ENCODE data around the gene LRRC8B. TPM values are rescaled to one million over a fixed set of nuclear protein-coding genes. Genes with fewer than 3 reads are reported as not detected.
"Not testable (repeated sequence)": the region's sequence is repeated elsewhere in the genome, so short reads cannot be mapped to it uniquely, and the experiment has no call there.

LRRC8B gene
- total RNA-seq, 1 donor from 2014 or later: 9.8 TPM

DNA sequence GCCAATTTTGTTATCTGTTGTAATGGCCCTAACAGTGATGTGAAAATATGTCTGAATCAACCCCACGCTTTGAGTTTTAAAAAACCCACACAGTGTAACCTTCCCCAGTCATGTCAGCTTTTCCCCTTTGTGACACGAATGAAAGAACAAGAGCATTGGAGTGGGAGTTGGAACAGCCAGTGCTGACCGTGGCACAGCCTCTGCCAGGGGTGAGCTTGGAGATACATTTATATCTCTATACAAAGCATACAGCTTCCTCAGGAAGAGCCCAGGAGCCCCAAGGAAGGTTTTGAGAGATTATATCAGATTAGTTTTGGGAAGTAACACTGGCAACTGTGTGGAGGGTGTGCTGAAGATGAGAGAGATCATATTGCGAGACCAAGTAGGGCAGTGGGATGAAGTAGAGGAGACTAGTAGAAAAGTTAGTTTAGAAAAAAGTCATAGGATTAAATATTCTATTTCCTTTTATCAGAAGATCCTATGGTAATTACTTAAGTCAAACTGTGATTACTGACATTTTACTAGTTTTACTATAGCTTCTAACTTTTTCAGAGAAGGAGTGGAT lies 15.9 kb downstream of the LRRC8B start:
- Histone ChIP-seq H3K4me3 (no peak overlapping the region), H3K27ac (no peak overlapping the region), H3K9me3 (no peaks in the 10 kb centered on the region), H3K4me1 (peaks cover 4% of the 10 kb centered on the region), H3K36me3 (no peaks in the 10 kb centered on the region), H3K27me3 (no peaks in the 10 kb centered on the region)
- DNase-seq (ENCODE audit: extremely low spot score in 2 of 2): no peak
- intact Hi-C loops (cut with DNase I): no loop called here
- TF ChIP-seq POLR2AphosphoS5 (IDR thresholded peaks at IDR 0.05; ENCODE audit: insufficient read depth in 1 of 2, low read depth in 1 of 2) (no peak), POLR2A (IDR thresholded peaks at IDR 0.05) (no peak)
- TF ChIP-seq, protein P1, sequence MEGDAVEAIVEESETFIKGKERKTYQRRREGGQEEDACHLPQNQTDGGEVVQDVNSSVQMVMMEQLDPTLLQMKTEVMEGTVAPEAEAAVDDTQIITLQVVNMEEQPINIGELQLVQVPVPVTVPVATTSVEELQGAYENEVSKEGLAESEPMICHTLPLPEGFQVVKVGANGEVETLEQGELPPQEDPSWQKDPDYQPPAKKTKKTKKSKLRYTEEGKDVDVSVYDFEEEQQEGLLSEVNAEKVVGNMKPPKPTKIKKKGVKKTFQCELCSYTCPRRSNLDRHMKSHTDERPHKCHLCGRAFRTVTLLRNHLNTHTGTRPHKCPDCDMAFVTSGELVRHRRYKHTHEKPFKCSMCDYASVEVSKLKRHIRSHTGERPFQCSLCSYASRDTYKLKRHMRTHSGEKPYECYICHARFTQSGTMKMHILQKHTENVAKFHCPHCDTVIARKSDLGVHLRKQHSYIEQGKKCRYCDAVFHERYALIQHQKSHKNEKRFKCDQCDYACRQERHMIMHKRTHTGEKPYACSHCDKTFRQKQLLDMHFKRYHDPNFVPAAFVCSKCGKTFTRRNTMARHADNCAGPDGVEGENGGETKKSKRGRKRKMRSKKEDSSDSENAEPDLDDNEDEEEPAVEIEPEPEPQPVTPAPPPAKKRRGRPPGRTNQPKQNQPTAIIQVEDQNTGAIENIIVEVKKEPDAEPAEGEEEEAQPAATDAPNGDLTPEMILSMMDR (IDR thresholded peaks at IDR 0.05): no peak

DNA sequence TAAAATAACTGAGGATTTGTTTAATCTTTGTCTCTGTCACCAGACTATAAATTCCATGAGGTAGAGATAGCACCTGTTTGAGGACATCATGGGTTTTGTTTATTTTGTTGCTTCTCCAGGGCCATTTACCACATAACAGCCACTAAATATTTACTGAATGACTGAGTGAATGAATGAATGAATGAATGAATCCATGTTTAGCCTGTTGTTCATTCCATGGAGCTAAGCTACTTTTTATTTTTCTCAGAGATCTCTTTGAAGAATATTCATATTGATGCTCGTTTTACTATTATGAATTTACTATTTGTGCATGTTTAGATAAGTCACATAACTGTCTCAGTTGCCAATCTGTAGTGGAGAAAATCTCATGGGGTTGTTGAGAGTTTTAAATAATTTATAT lies 17.7 kb downstream of the LRRC8B start:
- Histone ChIP-seq H3K27ac (no peak overlapping the region), H3K4me1 (peaks cover 22% of the 10 kb centered on the region), H3K27me3 (no peaks in the 10 kb centered on the region), H3K4me3 (no peak overlapping the region), H3K36me3 (no peaks in the 10 kb centered on the region), H3K9me3 (no peaks in the 10 kb centered on the region)
- DNase-seq (ENCODE audit: extremely low spot score in 2 of 2): no peak
- intact Hi-C loops (cut with DNase I): no loop called here
- TF ChIP-seq, protein P1 (IDR thresholded peaks at IDR 0.05): no peak
- no peak for TF ChIP-seq POLR2AphosphoS5 (IDR thresholded peaks at IDR 0.05; ENCODE audit: insufficient read depth in 1 of 2, low read depth in 1 of 2)
- TF ChIP-seq POLR2A (IDR thresholded peaks at IDR 0.05): no peak

DNA sequence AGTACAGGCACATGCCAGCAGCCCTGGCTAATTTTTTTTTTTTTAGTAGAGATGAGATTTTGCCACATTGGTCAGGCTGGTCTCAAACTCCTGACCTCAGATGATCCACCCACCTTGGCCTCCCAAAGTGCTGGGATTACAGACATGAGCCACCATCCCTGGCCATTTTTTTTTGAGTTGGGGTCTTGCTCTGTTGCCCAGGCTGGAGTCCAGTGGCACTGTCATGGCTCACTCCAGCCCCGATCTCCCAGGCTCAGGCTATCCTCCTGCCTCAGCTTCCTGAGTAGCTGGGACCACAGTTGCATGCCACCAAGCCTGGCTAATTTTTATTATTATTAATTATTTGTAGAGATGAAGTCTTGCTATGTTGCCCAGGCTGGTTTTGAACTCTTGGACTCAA lies 19.0 kb downstream of the LRRC8B start:
- peaks cover 35% of the 10 kb centered on the region for H3K4me1 ChIP-seq
- intact Hi-C loops (cut with DNase I); H3K27ac ChIP-seq; DNase-seq (ENCODE audit: extremely low spot score in 2 of 2); H3K27me3 ChIP-seq; H3K9me3 ChIP-seq; H3K4me3 ChIP-seq; H3K36me3 ChIP-seq: not testable (repeated sequence)

DNA sequence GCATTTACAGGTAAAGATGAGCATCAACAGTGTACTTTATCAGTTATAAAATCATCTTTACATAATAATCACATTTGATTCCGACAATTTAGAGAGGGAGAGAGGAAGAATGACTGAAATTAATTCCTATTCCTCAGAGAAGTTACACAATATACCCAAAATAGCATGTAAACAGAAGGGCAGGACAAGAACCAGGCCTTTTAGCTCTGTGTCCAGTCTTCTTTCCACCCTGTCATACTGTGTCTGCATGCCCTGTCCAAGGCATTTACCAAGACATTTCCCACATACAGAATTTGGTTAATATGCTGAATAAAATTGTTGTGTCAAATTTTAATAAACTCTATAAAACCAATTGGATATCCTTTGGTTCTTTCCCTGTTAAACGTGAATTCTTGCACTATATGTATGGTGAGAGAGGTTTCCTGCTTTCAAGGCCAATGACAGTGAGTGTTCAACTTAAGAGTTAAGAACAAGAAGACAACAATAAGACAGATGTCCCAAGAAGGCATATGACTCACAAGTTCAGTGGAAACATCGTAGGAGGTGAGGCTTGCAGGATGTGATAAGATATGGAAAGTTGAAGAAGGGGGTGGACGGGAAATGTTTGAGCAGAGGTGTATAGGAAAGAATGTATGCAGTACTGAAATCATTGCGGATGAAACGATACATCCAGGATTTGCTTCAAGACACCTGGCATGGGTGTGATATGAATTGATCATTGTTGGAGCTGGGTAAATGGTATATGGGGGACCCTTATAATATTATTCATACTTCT lies 20.8 kb downstream of the LRRC8B start:
- intact Hi-C loops (cut with DNase I): no loop called here
- DNase-seq (ENCODE audit: extremely low spot score in 2 of 2): no peak
- Histone ChIP-seq H3K9me3 (no peaks in the 10 kb centered on the region), H3K4me3 (no peak overlapping the region), H3K36me3 (no peaks in the 10 kb centered on the region), H3K27me3 (no peaks in the 10 kb centered on the region), H3K4me1 (peaks cover 36% of the 10 kb centered on the region), H3K27ac (peak overlapping the region; percentile 9)
- TF ChIP-seq POLR2AphosphoS5 (IDR thresholded peaks at IDR 0.05; ENCODE audit: insufficient read depth in 1 of 2, low read depth in 1 of 2) (no peak), POLR2A (IDR thresholded peaks at IDR 0.05) (no peak)
- TF ChIP-seq, protein P1 (IDR thresholded peaks at IDR 0.05): no peak

DNA sequence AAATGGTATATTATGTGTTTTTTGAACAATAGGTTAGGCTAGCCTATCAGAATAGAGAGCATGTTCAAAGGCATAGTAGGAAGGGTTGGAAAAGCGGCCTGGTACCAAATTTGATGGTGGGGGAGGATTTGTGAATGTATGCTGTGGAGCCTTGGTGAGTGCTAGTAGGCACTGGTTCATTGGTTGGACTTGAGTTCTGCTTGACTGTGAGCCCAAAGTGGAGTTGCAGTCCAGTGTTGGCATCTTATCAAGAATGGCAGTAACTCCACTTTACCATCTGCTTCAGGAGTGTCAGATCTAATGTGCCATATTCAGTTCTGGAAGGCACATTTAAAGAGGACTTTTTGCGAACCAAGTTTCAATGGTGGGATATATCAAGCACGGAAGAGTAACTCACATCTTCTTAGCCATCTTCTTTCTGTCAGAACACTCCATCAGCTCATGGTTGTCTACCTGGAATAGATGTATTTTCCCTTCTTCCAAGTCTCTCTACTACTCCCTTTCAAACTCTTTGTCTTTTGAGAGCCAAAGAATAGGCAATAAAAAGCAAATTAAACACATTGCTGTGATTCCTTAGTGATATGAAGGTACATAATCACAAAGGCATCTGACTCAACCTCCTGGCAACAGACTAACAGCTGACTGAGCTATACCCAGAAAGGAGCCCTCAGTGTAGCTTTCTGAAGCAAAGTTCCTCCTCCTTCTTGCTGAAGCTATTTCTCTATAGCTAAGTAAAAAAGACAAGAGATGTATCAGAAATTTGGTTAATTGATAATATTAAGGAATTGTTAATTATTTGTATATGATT lies 21.7 kb downstream of the LRRC8B start:
- no peak for DNase-seq (ENCODE audit: extremely low spot score in 2 of 2)
- peak overlapping the region; percentile 9 for H3K27ac ChIP-seq
- H3K4me1 ChIP-seq: peaks cover 36% of the 10 kb centered on the region
- no peaks in the 10 kb centered on the region for H3K9me3 ChIP-seq
- H3K27me3 ChIP-seq: no peaks in the 10 kb centered on the region
- H3K4me3 ChIP-seq: no peak overlapping the region
- intact Hi-C loops (cut with DNase I): no loop called here
- H3K36me3 ChIP-seq: no peaks in the 10 kb centered on the region
- TF ChIP-seq, protein P1 (IDR thresholded peaks at IDR 0.05): no peak
- TF ChIP-seq POLR2AphosphoS5 (IDR thresholded peaks at IDR 0.05; ENCODE audit: insufficient read depth in 1 of 2, low read depth in 1 of 2) (no peak), POLR2A (IDR thresholded peaks at IDR 0.05) (no peak)
